ENCODE data around the gene STX4.

Gene STX4

GRCh38 chr16:31067342-31067741 lies 34.0 kb downstream of the STX4 start:
- DNase-seq: no peak

GRCh38 chr16:31071861-31072260 lies 38.5 kb downstream of the STX4 start:
- peak; percentile 79 for DNase-seq

- DNase-seq: peak; percentile 33
Measured at GRCh38 chr16:31072540-31073141, 39.3 kb downstream of the STX4 start.

GRCh38 chr16:31073142-31073969 lies 40.0 kb downstream of the STX4 start:
- DNase-seq: peak; percentile 94

GRCh38 chr16:31073970-31074813 lies 40.8 kb downstream of the STX4 start, which contains the start of the genes ZNF646 and ZNF668:
TSS of gene ZNF646 (plus strand) at chr16:31074422. CDS start at chr16:31076325, 1,903 bp downstream.
TSS of gene ZNF668 (minus strand) at chr16:31074240. CDS start at chr16:31064459, 9,781 bp downstream.
- DNase-seq: peak; percentile 100

GRCh38 chr16:31074814-31075183 lies 41.4 kb downstream of the STX4 start:
- DNase-seq: no peak

GRCh38 chr16:31076319-31076718 lies 43.0 kb downstream of the STX4 start:
- no peak for DNase-seq

- no peak for DNase-seq
Measured at GRCh38 chr16:31077024-31077423, 43.7 kb downstream of the STX4 start.

GRCh38 chr16:31077592-31078396 lies 44.4 kb downstream of the STX4 start:
- DNase-seq: no peak

- DNase-seq: no peak
Measured at GRCh38 chr16:31078597-31079341, 45.4 kb downstream of the STX4 start.

GRCh38 chr16:31079342-31079944 lies 46.1 kb downstream of the STX4 start:
- DNase-seq: no peak

GRCh38 chr16:31080035-31080629 lies 46.8 kb downstream of the STX4 start:
- DNase-seq: no peak

- DNase-seq: no peak
Measured at GRCh38 chr16:31080756-31081419, 47.5 kb downstream of the STX4 start.

GRCh38 chr16:31081428-31082351 lies 48.3 kb downstream of the STX4 start:
- no peak for DNase-seq

GRCh38 chr16:31082368-31083045 lies 49.1 kb downstream of the STX4 start:
- no peak for DNase-seq

GRCh38 chr16:31083081-31083480 lies 49.7 kb downstream of the STX4 start:
- DNase-seq: no peak

- no peak for DNase-seq
Measured at GRCh38 chr16:31083556-31083955, 50.2 kb downstream of the STX4 start.

GRCh38 chr16:31083981-31084380 lies 50.6 kb downstream of the STX4 start:
- DNase-seq: no peak
